MCF 10A (cell line): ENCODE results near the gene PDXDC1. TPM values are rescaled to one million over a fixed set of nuclear protein-coding genes. Genes with fewer than 3 reads are reported as not detected.
"Not testable (repeated sequence)": the region's sequence is repeated elsewhere in the genome, so short reads cannot be mapped to it uniquely, and the experiment has no call there.

Source experiments
- BruUV-seq: library from RNA; stranded (reverse); fragments of 400-500 nt; replicated peaks from 2 replicates; lab custom pipeline; 2021; lab: Mats Ljungman, UMichigan
- CTCF ChIA-PET: fragments of 300-600 bp; sonication (Branson Sonifier 250); formaldehyde crosslinking; extraction: SDS; loops from one replicate; lab custom pipeline; 2021; ENCODE audit warnings: antibody characterized with exemption, inconsistent platforms; lab: Yijun Ruan, JAX
- POLR2A ChIA-PET: fragments of 300-600, 350-650 bp; sonication (Branson Sonifier 250); formaldehyde crosslinking; extraction: SDS; loops from one replicate; lab custom pipeline; 2020; ENCODE audit warnings: antibody characterized with exemption, inconsistent platforms; lab: Yijun Ruan, JAX
- DNase-seq: peaks from one replicate; pipeline ENCODE4 v3.0.0-alpha.2; 2018; ENCODE audit not compliant: unreplicated experiment
- H3K27ac Mint-ChIP-seq: one replicate; pipeline ENCODE4 v1.8.0; 2022; ENCODE audit warnings: mild to moderate bottlenecking, low read depth, mixed read lengths; ENCODE audit not compliant: unreplicated experiment
- H3K27me3 Mint-ChIP-seq: one replicate; pipeline ENCODE4 v1.8.0; 2022; ENCODE audit warnings: mixed read lengths; ENCODE audit not compliant: insufficient read depth, unreplicated experiment
- H3K36me3 Mint-ChIP-seq: one replicate; pipeline ENCODE4 v1.8.0; 2022; ENCODE audit warnings: mild to moderate bottlenecking, moderate library complexity, mixed read lengths; ENCODE audit not compliant: insufficient read depth, unreplicated experiment
- H3K4me1 Mint-ChIP-seq: one replicate; pipeline ENCODE4 v1.8.0; 2022; ENCODE audit warnings: mixed read lengths; ENCODE audit not compliant: insufficient read depth, unreplicated experiment
- H3K4me3 Mint-ChIP-seq: one replicate; pipeline ENCODE4 v1.8.0; 2022; ENCODE audit warnings: mild to moderate bottlenecking, moderate library complexity, mixed read lengths; ENCODE audit not compliant: unreplicated experiment
- H3K9me3 Mint-ChIP-seq: one replicate; pipeline ENCODE4 v1.8.0; 2022; ENCODE audit warnings: mixed read lengths; ENCODE audit not compliant: unreplicated experiment
- intact Hi-C: fragments of 100-400 bp; cut with micrococcal nuclease; formaldehyde crosslinking; loops from 2 replicates; pipeline ENCODE4 v1.14.1; 2022
- total RNA-seq: library from RNA; stranded (reverse); gene quantifications from 2 replicates; pipeline ENCODE4 v1.2.3, GENCODE V29; 2022
- TF ChIP-seq, protein P1 (sequence below): fragments of 200-600 bp; IDR thresholded peaks from one replicate; pipeline ENCODE4 v1.8.0; 2022; ENCODE audit warnings: antibody characterized with exemption, mild to moderate bottlenecking; ENCODE audit not compliant: unreplicated experiment

Gene PDXDC1
- total RNA-seq, 1 experiment from 2014 or later = 70.7 TPM

DNA sequence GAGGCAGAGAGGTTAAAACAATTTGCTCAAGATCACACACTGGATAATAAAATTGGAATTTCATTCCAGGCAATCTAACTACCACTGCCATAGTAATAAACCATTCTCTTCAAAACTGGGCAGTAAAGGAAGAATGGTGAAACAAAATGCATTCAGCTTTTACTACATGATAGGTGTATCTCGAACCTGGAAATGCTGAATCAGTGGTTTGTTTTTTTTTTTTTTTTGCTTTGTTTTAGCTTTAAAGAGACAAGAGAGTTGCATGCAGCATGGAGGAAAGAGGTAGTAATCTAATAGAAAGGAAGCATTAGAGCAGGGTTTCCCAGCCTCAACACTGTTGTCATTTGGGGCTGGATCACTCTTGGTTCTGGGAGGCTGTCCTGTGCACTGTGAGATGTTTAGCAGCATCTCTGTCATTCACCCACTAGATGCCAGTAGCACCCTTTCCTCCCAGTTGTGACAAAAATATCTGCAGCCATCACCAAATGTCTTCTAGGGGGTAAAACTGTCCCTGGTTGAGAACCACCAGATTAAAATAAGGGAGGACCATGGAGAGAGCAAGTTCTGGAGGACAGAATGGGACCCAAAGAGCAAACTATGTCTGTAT, 115.9 kb downstream of the PDXDC1 start:
- BruUV-seq = not testable (repeated sequence)
- POLR2A ChIA-PET = interaction anchor here (0.5 kb wide), 1 partner anchor 49 kb away, joined by 5 read pairs; no protein-coding TSS in a partner anchor

DNA sequence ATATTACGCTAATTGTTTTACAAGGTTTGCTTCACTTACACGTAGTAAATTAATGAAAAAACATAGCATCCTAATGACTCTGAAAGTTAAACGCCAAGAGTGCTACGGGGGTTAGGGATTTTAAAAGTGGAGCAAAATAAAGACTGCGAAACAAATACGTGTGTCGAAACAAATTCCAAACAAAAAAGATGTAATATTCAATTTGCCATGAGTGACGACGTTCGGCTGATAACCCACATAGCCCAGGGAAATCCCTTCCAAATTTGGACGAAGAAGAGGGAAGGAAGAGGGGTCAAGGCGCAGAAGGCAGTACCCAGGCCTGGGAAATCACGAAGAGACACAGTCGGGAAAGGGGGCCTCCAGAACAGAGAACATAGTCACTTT, 118.7 kb downstream of the PDXDC1 start:
- ChIA-PET CTCF (interaction anchor here (0.5 to 0.6 kb wide), 3 partner anchors 340 to 458 kb away, joined by 3 read pairs; no protein-coding TSS in a partner anchor), POLR2A (interaction anchor here (0.9 to 2.0 kb wide), 8 partner anchors 9 to 550 kb away, joined by 3 to 9 read pairs (median 3); partner anchors contain the start of genes MARF1 and NTAN1)
- H3K4me1 Mint-ChIP-seq = peaks cover 12% of the 10 kb centered on the region
- peak overlapping the region; percentile 98 for H3K4me3 Mint-ChIP-seq
- H3K27me3 Mint-ChIP-seq, intact Hi-C loops, H3K9me3 Mint-ChIP-seq, DNase-seq: not testable (repeated sequence)
- BruUV-seq = TSS peak; percentile 69
- H3K36me3 Mint-ChIP-seq = peaks cover 44% of the 10 kb centered on the region
- H3K27ac Mint-ChIP-seq = peak overlapping the region; percentile 98

More for the DNA sequence above, 115.9 kb downstream of the PDXDC1 start:
- H3K4me3 Mint-ChIP-seq, intact Hi-C loops, H3K27me3 Mint-ChIP-seq, DNase-seq, H3K9me3 Mint-ChIP-seq, H3K27ac Mint-ChIP-seq: not testable (repeated sequence)
- H3K4me1 Mint-ChIP-seq = peaks cover 12% of the 10 kb centered on the region
- H3K36me3 Mint-ChIP-seq = peaks cover 60% of the 10 kb centered on the region
- CTCF ChIA-PET = interaction anchor here (0.7 kb wide), 1 partner anchor 888 kb away, joined by 3 read pairs; no protein-coding TSS in a partner anchor
- TF ChIP-seq, protein P1, sequence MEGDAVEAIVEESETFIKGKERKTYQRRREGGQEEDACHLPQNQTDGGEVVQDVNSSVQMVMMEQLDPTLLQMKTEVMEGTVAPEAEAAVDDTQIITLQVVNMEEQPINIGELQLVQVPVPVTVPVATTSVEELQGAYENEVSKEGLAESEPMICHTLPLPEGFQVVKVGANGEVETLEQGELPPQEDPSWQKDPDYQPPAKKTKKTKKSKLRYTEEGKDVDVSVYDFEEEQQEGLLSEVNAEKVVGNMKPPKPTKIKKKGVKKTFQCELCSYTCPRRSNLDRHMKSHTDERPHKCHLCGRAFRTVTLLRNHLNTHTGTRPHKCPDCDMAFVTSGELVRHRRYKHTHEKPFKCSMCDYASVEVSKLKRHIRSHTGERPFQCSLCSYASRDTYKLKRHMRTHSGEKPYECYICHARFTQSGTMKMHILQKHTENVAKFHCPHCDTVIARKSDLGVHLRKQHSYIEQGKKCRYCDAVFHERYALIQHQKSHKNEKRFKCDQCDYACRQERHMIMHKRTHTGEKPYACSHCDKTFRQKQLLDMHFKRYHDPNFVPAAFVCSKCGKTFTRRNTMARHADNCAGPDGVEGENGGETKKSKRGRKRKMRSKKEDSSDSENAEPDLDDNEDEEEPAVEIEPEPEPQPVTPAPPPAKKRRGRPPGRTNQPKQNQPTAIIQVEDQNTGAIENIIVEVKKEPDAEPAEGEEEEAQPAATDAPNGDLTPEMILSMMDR = peak; percentile 8

DNA sequence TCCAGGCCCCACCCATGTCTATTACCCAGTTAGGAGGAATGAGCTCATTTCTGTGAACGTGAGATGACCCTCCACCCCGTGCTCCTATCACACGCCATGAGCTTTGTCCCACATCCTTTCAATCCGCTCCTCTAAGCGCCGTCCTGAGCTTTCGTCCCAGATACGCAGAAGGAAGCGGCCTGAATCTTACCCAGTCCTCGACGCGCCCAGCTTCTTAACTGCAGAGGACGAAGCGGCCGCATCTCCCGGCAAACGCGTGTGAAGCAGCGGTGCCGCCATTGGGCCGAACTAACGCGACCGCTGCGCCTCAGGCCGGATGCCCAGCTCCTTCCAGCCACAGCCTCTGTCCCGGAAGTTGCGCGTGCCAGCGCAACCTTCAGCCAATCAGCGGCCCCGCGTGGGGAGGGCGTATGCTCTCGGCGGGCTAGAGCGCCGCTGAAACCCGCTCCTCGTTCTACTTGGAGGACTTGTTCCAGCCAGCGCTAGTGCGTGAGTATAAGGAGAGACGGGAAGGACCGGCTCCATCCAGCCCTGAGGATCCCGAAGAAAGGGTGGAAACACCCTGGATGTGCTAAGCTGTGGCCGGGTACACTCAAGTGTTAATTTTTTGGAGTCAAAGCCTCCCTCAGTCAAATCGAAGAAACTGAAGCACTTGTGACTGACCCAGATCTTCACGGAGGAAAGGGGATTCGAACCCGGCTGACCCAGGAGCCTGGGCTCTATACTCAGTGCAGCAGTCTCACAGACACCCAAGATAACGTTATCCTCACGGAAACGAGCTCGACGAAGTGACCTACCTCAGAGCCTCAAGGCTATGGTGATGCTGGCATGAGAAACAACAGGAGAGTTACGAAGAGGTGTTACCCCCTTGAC, 119.4 kb downstream of the PDXDC1 start, which contains the start of gene RRN3:
Gene RRN3 (minus strand): TSS at position 318 of the 873 bp plus-strand sequence. CDS start 39 bp downstream, at position 279.
- CTCF ChIA-PET = interaction anchor here (0.6 kb wide), 2 partner anchors 368 to 457 kb away, joined by 3 read pairs; no protein-coding TSS in a partner anchor
- Mint-ChIP-seq H3K4me1 (peaks cover 12% of the 10 kb centered on the region), H3K27ac (peak within 1 kb of the TSS; percentile 98), H3K36me3 (peaks cover 38% of the 10 kb centered on the region), H3K4me3 (peak within 1 kb of the TSS; percentile 98)
- H3K27me3 Mint-ChIP-seq, intact Hi-C loops, H3K9me3 Mint-ChIP-seq: not testable (repeated sequence)
- peak; percentile 91 for DNase-seq
- POLR2A ChIA-PET = interaction anchor here (0.9 to 2.0 kb wide), 8 partner anchors 10 to 550 kb away, joined by 3 to 9 read pairs (median 3); partner anchors contain the start of genes MARF1 and NTAN1
- TSS peak; percentile 91 for BruUV-seq

DNA sequence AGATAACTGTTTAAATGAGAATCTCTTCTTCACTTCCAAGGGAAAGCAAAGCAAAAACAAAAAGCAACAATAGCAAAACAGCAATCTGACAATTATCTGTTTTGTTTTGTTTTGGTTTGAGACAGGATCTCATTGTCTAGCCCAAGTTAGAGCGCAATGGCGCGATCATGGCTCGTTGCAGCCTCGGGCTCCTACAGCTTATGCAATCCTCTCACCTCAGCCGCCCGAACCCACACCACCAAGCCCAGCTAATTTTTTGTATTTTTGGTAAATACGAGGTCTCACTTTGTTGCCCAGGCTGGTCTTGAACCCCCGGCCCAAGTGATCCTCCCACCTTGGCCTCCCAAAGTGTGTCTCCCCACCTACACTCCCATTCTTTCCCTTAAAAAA, 121.8 kb downstream of the PDXDC1 start:
- H3K4me3 Mint-ChIP-seq, H3K27ac Mint-ChIP-seq, BruUV-seq, CTCF ChIA-PET, DNase-seq, H3K9me3 Mint-ChIP-seq, intact Hi-C loops, POLR2A ChIA-PET, H3K27me3 Mint-ChIP-seq: not testable (repeated sequence)
- Mint-ChIP-seq H3K36me3 (peaks cover 14% of the 10 kb centered on the region), H3K4me1 (peaks cover 12% of the 10 kb centered on the region)

DNA sequence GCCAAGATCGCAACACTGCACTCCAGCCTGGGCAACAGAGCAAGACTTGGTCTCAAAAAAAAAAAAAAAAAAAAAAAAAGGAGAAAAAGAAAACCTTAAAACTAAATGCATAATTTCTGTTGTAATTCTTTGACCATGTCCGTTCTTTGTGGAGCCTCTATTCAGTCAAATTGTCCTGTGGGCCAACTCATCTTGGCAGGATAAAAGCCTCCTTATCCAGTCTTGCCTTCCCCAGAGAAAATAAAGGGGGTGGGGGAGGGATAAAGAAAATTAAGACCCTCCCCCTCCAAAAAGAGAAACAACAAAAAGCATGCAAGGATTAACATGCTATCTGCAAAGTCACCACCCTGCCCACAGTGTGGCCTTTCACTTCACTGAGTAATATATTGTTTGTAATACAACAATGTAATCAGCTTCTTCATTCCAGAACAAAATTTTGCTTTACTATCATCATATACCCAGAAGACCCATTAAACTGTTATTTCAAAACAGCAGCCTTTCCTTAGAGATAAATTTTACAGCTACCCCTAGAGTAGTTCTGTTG, 124.6 kb downstream of the PDXDC1 start:
- H3K27ac Mint-ChIP-seq, POLR2A ChIA-PET, BruUV-seq, H3K4me1 Mint-ChIP-seq, H3K36me3 Mint-ChIP-seq, CTCF ChIA-PET, intact Hi-C loops, H3K27me3 Mint-ChIP-seq, H3K9me3 Mint-ChIP-seq, H3K4me3 Mint-ChIP-seq, DNase-seq: not testable (repeated sequence)

- H3K27ac Mint-ChIP-seq, H3K9me3 Mint-ChIP-seq, H3K4me1 Mint-ChIP-seq, H3K4me3 Mint-ChIP-seq, H3K27me3 Mint-ChIP-seq, intact Hi-C loops, POLR2A ChIA-PET, CTCF ChIA-PET, DNase-seq, BruUV-seq, H3K36me3 Mint-ChIP-seq: not testable (repeated sequence)
Measured at GRCh38 chr16:15100372-15100987, 125.7 kb downstream of the PDXDC1 start.

DNA sequence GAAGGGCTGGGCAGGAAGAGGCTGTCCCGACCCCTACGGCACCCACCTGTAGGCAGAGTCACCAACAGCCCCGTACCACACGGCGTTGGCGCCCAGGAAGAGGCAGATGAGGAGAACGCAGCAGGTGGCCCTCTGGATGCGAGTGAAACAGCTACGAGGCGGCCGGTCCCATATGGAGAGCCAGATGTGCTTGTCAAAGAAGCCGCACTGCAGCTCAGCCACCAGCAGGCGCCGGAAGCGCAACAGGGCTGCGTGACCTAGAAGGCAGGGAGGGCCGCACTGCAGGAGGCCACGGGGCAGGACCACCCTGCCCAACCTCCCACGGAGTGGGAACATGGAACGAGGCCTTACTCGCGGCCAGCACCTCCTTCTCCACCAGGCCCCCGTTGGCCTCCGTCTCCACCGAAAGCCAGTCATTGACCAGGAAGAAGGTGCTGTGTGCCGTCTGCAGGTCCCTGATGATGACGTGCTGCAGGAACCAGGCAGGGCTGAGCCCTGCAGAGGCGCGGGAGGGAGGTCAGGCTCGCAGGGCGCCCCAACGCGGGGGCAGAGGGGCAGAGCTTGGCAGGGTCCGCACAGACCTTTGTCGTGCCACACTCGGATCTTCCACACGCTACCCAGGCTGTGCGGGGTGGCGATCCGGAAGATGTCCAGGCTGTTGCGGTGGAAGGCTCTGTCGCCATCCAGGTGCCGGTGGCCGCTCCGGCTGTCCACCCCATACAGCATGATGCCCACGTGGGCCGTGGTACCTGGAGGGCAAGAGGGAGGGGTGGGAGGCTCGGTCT, 153.0 kb downstream of the PDXDC1 start:
- peaks cover 13% of the 10 kb centered on the region for H3K36me3 Mint-ChIP-seq
- POLR2A ChIA-PET, BruUV-seq, CTCF ChIA-PET, DNase-seq, H3K27me3 Mint-ChIP-seq, H3K4me1 Mint-ChIP-seq, intact Hi-C loops, H3K4me3 Mint-ChIP-seq, H3K27ac Mint-ChIP-seq, H3K9me3 Mint-ChIP-seq: not testable (repeated sequence)
